Glutamatergic neuron (in vitro differentiated cells): Measurements from ENCODE around the gene TYW1. TPM values are rescaled to one million over a fixed set of nuclear protein-coding genes. Genes with fewer than 3 reads are reported as not detected.
A peak's percentile ranks its signal among the peaks of the same experiment; 100 is the strongest.
"Not testable (repeated sequence)": the region's sequence is repeated elsewhere in the genome, so short reads cannot be mapped to it uniquely, and the experiment has no call there.

ENCODE experiments used
- DNase-seq: peaks from one replicate; pipeline ENCODE4 v3.0.0; 2022
- H3K27ac Mint-ChIP-seq: one replicate; pipeline ENCODE4 v1.8.0; 2020; ENCODE audit warnings: mild to moderate bottlenecking, mixed read lengths, inconsistent platforms; ENCODE audit not compliant: unreplicated experiment
- H3K27me3 Mint-ChIP-seq: one replicate; pipeline ENCODE4 v1.8.0; 2020; ENCODE audit warnings: mild to moderate bottlenecking, moderate library complexity, mixed read lengths, inconsistent platforms; ENCODE audit not compliant: unreplicated experiment
- H3K36me3 Mint-ChIP-seq: one replicate; pipeline ENCODE4 v1.8.0; 2020; ENCODE audit warnings: mild to moderate bottlenecking, mixed read lengths, inconsistent platforms; ENCODE audit not compliant: unreplicated experiment
- H3K4me1 Mint-ChIP-seq: one replicate; pipeline ENCODE4 v1.8.0; 2020; ENCODE audit warnings: mild to moderate bottlenecking, low read depth, mixed read lengths, inconsistent platforms; ENCODE audit not compliant: unreplicated experiment
- H3K4me3 Mint-ChIP-seq: one replicate; pipeline ENCODE4 v1.8.0; 2020; ENCODE audit warnings: mild to moderate bottlenecking, mixed read lengths, inconsistent platforms; ENCODE audit not compliant: unreplicated experiment
- H3K9me3 Mint-ChIP-seq: one replicate; pipeline ENCODE4 v1.8.0; 2020; ENCODE audit warnings: mild to moderate bottlenecking, moderate library complexity, mixed read lengths, inconsistent platforms; ENCODE audit not compliant: unreplicated experiment
- total RNA-seq: library from RNA; stranded (reverse); fragmentation: NEBNext Ultra II Directional; extraction: Animal tissue kit (Norgen Biotek cat#: 25700); gene quantifications from one replicate; pipeline ENCODE4 v1.2.1, GENCODE V29; 2021; ENCODE audit not compliant: unreplicated experiment

Gene TYW1
- total RNA-seq, 1 donor from 2014 or later: 17.7 TPM

GRCh38 chr7:67135617-67136486 lies 139.2 kb downstream of the TYW1 start:
- H3K4me1 Mint-ChIP-seq, H3K9me3 Mint-ChIP-seq, H3K4me3 Mint-ChIP-seq, H3K36me3 Mint-ChIP-seq, H3K27me3 Mint-ChIP-seq, H3K27ac Mint-ChIP-seq, DNase-seq: not testable (repeated sequence)

- not testable (repeated sequence) for H3K27me3 Mint-ChIP-seq, H3K36me3 Mint-ChIP-seq, DNase-seq, H3K4me3 Mint-ChIP-seq, H3K27ac Mint-ChIP-seq, H3K4me1 Mint-ChIP-seq, H3K9me3 Mint-ChIP-seq
Observed at GRCh38 chr7:67137489-67137888, 140.9 kb downstream of the TYW1 start.

- H3K4me3 Mint-ChIP-seq, DNase-seq, H3K27me3 Mint-ChIP-seq, H3K27ac Mint-ChIP-seq, H3K4me1 Mint-ChIP-seq, H3K36me3 Mint-ChIP-seq, H3K9me3 Mint-ChIP-seq: not testable (repeated sequence)
Observed at GRCh38 chr7:67139876-67140275, 143.2 kb downstream of the TYW1 start.

- H3K4me1 Mint-ChIP-seq, H3K9me3 Mint-ChIP-seq, H3K27ac Mint-ChIP-seq, H3K4me3 Mint-ChIP-seq, H3K27me3 Mint-ChIP-seq, H3K36me3 Mint-ChIP-seq, DNase-seq: not testable (repeated sequence)
Observed at GRCh38 chr7:67141001-67141400, 144.4 kb downstream of the TYW1 start.

- H3K4me1 Mint-ChIP-seq, DNase-seq, H3K27me3 Mint-ChIP-seq, H3K36me3 Mint-ChIP-seq, H3K4me3 Mint-ChIP-seq, H3K9me3 Mint-ChIP-seq: not testable (repeated sequence)
- H3K27ac Mint-ChIP-seq: peak overlapping the region; percentile 9
Observed at GRCh38 chr7:67143091-67143786, 146.6 kb downstream of the TYW1 start.

GRCh38 chr7:67145581-67146193 lies 149.1 kb downstream of the TYW1 start:
- H3K36me3 Mint-ChIP-seq, H3K4me1 Mint-ChIP-seq, H3K27me3 Mint-ChIP-seq: not testable (repeated sequence)

GRCh38 chr7:67149131-67149530 lies 152.5 kb downstream of the TYW1 start:
- H3K27ac Mint-ChIP-seq, H3K36me3 Mint-ChIP-seq, H3K27me3 Mint-ChIP-seq, H3K9me3 Mint-ChIP-seq, H3K4me1 Mint-ChIP-seq, H3K4me3 Mint-ChIP-seq, DNase-seq: not testable (repeated sequence)

More at GRCh38 chr7:67145581-67146193, 149.1 kb downstream of the TYW1 start:
- H3K4me3 Mint-ChIP-seq, H3K27ac Mint-ChIP-seq, H3K9me3 Mint-ChIP-seq, DNase-seq: not testable (repeated sequence)

GRCh38 chr7:67154374-67154773 lies 157.7 kb downstream of the TYW1 start:
- not testable (repeated sequence) for H3K27ac Mint-ChIP-seq, DNase-seq, H3K4me3 Mint-ChIP-seq, H3K9me3 Mint-ChIP-seq, H3K36me3 Mint-ChIP-seq, H3K4me1 Mint-ChIP-seq, H3K27me3 Mint-ChIP-seq

GRCh38 chr7:67156064-67156463 lies 159.4 kb downstream of the TYW1 start:
- H3K27ac Mint-ChIP-seq, H3K4me3 Mint-ChIP-seq, H3K27me3 Mint-ChIP-seq, DNase-seq, H3K9me3 Mint-ChIP-seq, H3K36me3 Mint-ChIP-seq, H3K4me1 Mint-ChIP-seq: not testable (repeated sequence)

- not testable (repeated sequence) for H3K36me3 Mint-ChIP-seq, H3K4me1 Mint-ChIP-seq, H3K4me3 Mint-ChIP-seq, DNase-seq, H3K27me3 Mint-ChIP-seq, H3K27ac Mint-ChIP-seq, H3K9me3 Mint-ChIP-seq
Observed at GRCh38 chr7:67163285-67163684, 166.7 kb downstream of the TYW1 start.

- not testable (repeated sequence) for H3K36me3 Mint-ChIP-seq, H3K27me3 Mint-ChIP-seq, H3K4me3 Mint-ChIP-seq, H3K27ac Mint-ChIP-seq, DNase-seq, H3K9me3 Mint-ChIP-seq, H3K4me1 Mint-ChIP-seq
Observed at GRCh38 chr7:67171151-67171550, 174.5 kb downstream of the TYW1 start.
